GM12878 (cell line): ENCODE results near the gene PLXND1. TPM values are rescaled to one million over a fixed set of nuclear protein-coding genes. Genes with fewer than 3 reads are reported as not detected.

ENCODE experiments used
- ATAC-seq: fragments of 200-7000 bp; cut with Tn5 transposase; 3 replicates; pipeline ENCODE4 v1.9.1; 2020; ENCODE audit warnings: mild to moderate bottlenecking, moderate library complexity
- BruUV-seq: library from RNA; stranded (reverse); fragments of 400-500 nt; replicated peaks from 2 replicates; lab custom pipeline; 2021; lab: Mats Ljungman, UMichigan
- CTCF ChIA-PET: fragments of 300-600 bp; sonication (Branson Sonifier 250); formaldehyde crosslinking; extraction: SDS; loops from one replicate; lab custom pipeline; 2021; ENCODE audit warnings: inconsistent platforms; lab: Yijun Ruan, JAX
- POLR2A ChIA-PET: fragments of 350-600 bp; formaldehyde crosslinking; extraction: SDS; loops from one replicate; lab custom pipeline; 2021; ENCODE audit warnings: inconsistent platforms; lab: Charles Lee
- RAD21 ChIA-PET: fragments of 300-600 bp; sonication (Branson Sonifier 250); formaldehyde crosslinking; loops from one replicate; lab custom pipeline; 2023; ENCODE audit warnings: antibody characterized with exemption; ENCODE audit not compliant: unreplicated experiment; lab: Charles Lee
- SMC1A ChIA-PET: fragments of 300-600 bp; sonication (Branson Sonifier 250); formaldehyde crosslinking; loops from one replicate; lab custom pipeline; 2023; ENCODE audit not compliant: unreplicated experiment, uncharacterized antibody; lab: Charles Lee
- DNase-seq: peaks from one replicate; pipeline ENCODE4 v3.0.0-alpha.2; 2011; ENCODE audit warnings: low read depth, low spot score
- FAIRE-seq: peaks from 3 replicates; lab custom pipeline; 2011; peaks lifted over from hg19 to GRCh38; lab: Jason Lieb, UNC
- H2AFZ ChIP-seq: 2 replicates; pipeline ENCODE4 v1.6.0; 2011; ENCODE audit warnings: low read depth, low read length, control low read depth; ENCODE audit not compliant: control insufficient read depth
- H3K27ac ChIP-seq: 2 replicates; pipeline ENCODE4 v1.5.1; 2011; ENCODE audit warnings: control low read depth; ENCODE audit not compliant: control insufficient read depth, insufficient read depth
- H3K27me3 ChIP-seq, 2 experiments: replicated peaks in 1 of 2; 2 replicates each; pipeline versions ENCODE4 v1.6.0 to v1.6.1; 2011; ENCODE audit warnings: low read length in 1 of 2; ENCODE audit not compliant: control insufficient read depth in 2 of 2, insufficient read depth in 2 of 2
- H3K36me3 ChIP-seq, 2 experiments: 2 replicates each; pipeline ENCODE4 v1.5.1; 2011; ENCODE audit warnings: low read length in 1 of 2; ENCODE audit not compliant: control insufficient read depth in 2 of 2, insufficient read depth in 2 of 2
- H3K4me1 ChIP-seq: 2 replicates; pipeline ENCODE4 v1.6.1; 2011; ENCODE audit warnings: mild to moderate bottlenecking, low read length, moderate library complexity, mixed read lengths; ENCODE audit not compliant: control insufficient read depth, insufficient read depth
- H3K4me2 ChIP-seq: 2 replicates; pipeline ENCODE4 v1.6.0; 2011; ENCODE audit warnings: control low read depth; ENCODE audit not compliant: control insufficient read depth, insufficient read depth
- H3K4me3 ChIP-seq: fragments of 200-600 bp; sonication (generic); 2 replicates; pipeline ENCODE4 v1.5.1; 2016
- H3K79me2 ChIP-seq: 2 replicates; pipeline ENCODE4 v1.6.0; 2011; ENCODE audit warnings: low read length; ENCODE audit not compliant: control insufficient read depth, insufficient read depth
- H3K9ac ChIP-seq: 2 replicates; pipeline ENCODE4 v1.8.0; 2011; ENCODE audit warnings: low read length, control low read depth, mixed read lengths; ENCODE audit not compliant: control insufficient read depth, insufficient read depth
- H3K9me3 ChIP-seq: replicated peaks from 3 replicates; pipeline ENCODE4 v1.5.1; 2011; ENCODE audit warnings: mild to moderate bottlenecking, low read length; ENCODE audit not compliant: control insufficient read depth, insufficient read depth
- H4K20me1 ChIP-seq: 2 replicates; pipeline ENCODE4 v1.6.0; 2011; ENCODE audit not compliant: control insufficient read depth, insufficient read depth
- CBX5 ChIP-seq: sonication (generic); IDR thresholded peaks from 2 replicates; pipeline ENCODE4 v1.6.1; 2016; ENCODE audit warnings: low read depth, moderate library complexity, mild to moderate bottlenecking, inconsistent platforms
- CHD1 ChIP-seq: IDR thresholded peaks from 2 replicates; pipeline ENCODE4 v1.6.1; 2012; ENCODE audit warnings: low read depth, low read length, improper control_type of control experiment
- E2F4 ChIP-seq: IDR thresholded peaks from 2 replicates; pipeline ENCODE4 v1.6.1; 2012; ENCODE audit warnings: low read depth, low read length, improper control_type of control experiment
- GATAD2B ChIP-seq: fragments of 450-650 bp; conservative IDR thresholded peaks from 2 replicates; pipeline ENCODE4 v1.6.1; 2017; ENCODE audit warnings: low read depth, mild to moderate bottlenecking, moderate library complexity
- HSF1 ChIP-seq: fragments of 150-350 bp; IDR thresholded peaks from 2 replicates; pipeline ENCODE4 v1.6.1; 2014; ENCODE audit warnings: mild to moderate bottlenecking, low read depth, low read length
- MEF2B ChIP-seq: fragments of 450-650 bp; IDR thresholded peaks from 2 replicates; pipeline ENCODE4 v1.6.1; 2018; ENCODE audit warnings: mild to moderate bottlenecking, moderate library complexity; ENCODE audit not compliant: partially characterized antibody, poor library complexity, severe bottlenecking
- NR2F1 ChIP-seq: fragments of 450-650 bp; conservative IDR thresholded peaks from 2 replicates; pipeline ENCODE4 v1.6.1; 2017; ENCODE audit warnings: mild to moderate bottlenecking
- PKNOX1 ChIP-seq: fragments of 450-650 bp; IDR thresholded peaks from 2 replicates; pipeline ENCODE4 v1.6.1; 2016; ENCODE audit warnings: mild to moderate bottlenecking
- RBBP5 ChIP-seq: fragments of 200-600 bp; sonication (generic); conservative IDR thresholded peaks from 2 replicates; pipeline ENCODE4 v1.6.1; 2016
- RELB ChIP-seq: fragments of 450-650 bp; IDR thresholded peaks from 2 replicates; pipeline ENCODE4 v1.6.1; 2017; ENCODE audit warnings: low read depth, mild to moderate bottlenecking, moderate library complexity
- WGBS: methylation state at CpG from one replicate; pipeline ENCODE4 v1.1.6; 2016; ENCODE audit warnings: low lambda C conversion rate; ENCODE audit not compliant: insufficient replicate concordance, insufficient coverage; ENCODE audit errors: missing lambda C conversion rate; 5-methylcytosine and 5-hydroxymethylcytosine counted together
- in situ Hi-C: fragments of 300-500 bp; cut with MboI; formaldehyde crosslinking; loops from 9 replicates; pipeline ENCODE4 v1.14.3; 2018; ENCODE audit warnings: mixed read lengths
- intact Hi-C: fragments of 100-400 bp; cut with micrococcal nuclease; formaldehyde crosslinking; loops from one replicate; pipeline ENCODE4 v1.14.2; 2022; ENCODE audit not compliant: unreplicated experiment
- polyA plus RNA-seq, 11 experiments: library from polyadenylated mRNA; depleted of rRNA in 4 of 11; unstranded in 6 of 11; stranded (reverse) in 5 of 11; fragments of >200 nt; fragmentation: Nextera tagmentation in 4 of 11; fragmentation: Illumina TruSeq in 1 of 11; extraction: Ambion mirVana in 4 of 11; extraction: Trizol in 1 of 11; gene quantifications; 1 replicate in 1 of 11; 2 replicates in 10 of 11; pipeline versions ENCODE4 v1.2.1 to v1.2.3, GENCODE V29; 2011 to 2016; ENCODE audit warnings: inconsistent platforms in 2 of 11, missing spikeins in 2 of 11, low read depth in 1 of 11
- total RNA-seq, 4 experiments: library from RNA; depleted of rRNA in 3 of 4; stranded (reverse); fragments of >200 nt in 3 of 4; fragmentation: Illumina TruSeq in 1 of 4; extraction: Trizol in 1 of 4; gene quantifications; 2 replicates each; pipeline versions ENCODE4 v1.2.1 to v1.2.3, GENCODE V29; 2013 to 2021

PLXND1 gene
- total and polyA plus RNA-seq, 10 of the 15 experiments (the other 5 are each of a cell fraction or from before 2014, with no cell fraction given), result 0.01 to 2.3 (median 0.72) TPM; not detected in 7

- POLR2A ChIA-PET, result no interaction called here
- H3K4me2 ChIP-seq, result no peak overlapping the region
- SMC1A ChIA-PET, result interaction anchor here (0.9 kb wide), 1 partner anchor 9 kb away, joined by 3 read pairs; no protein-coding TSS in a partner anchor
- RAD21 ChIA-PET, result no interaction called here
- CTCF ChIA-PET, result no interaction called here
- H3K36me3 ChIP-seq, result no peaks in the 10 kb centered on the region; a peak in 1 of 4 replicates
- WGBS, result 68% methylated on average over 8 of the region's 8 CpGs
- H3K9ac ChIP-seq, result no peak overlapping the region
- no peak overlapping the region for H3K4me3 ChIP-seq
- H3K79me2 ChIP-seq, result no peaks in the 10 kb centered on the region
- in situ Hi-C loops, result no loop called here
- ATAC-seq (no peak), FAIRE-seq (no peak), DNase-seq (no peak)
- no peaks in the 10 kb centered on the region for H4K20me1 ChIP-seq
- no peaks in the 10 kb centered on the region for H3K27me3 ChIP-seq
- no peak overlapping the region for H2AFZ ChIP-seq
- no peaks in the 10 kb centered on the region for H3K4me1 ChIP-seq
- TF ChIP-seq MEF2B (no peak), CBX5 (no peak), GATAD2B (no peak), RELB (no peak), CHD1 (no peak)
- TF ChIP-seq, all 136 proteins: peak for 0
- intact Hi-C loops, result no loop called here
- Histone ChIP-seq H3K27ac (no peak overlapping the region), H3K9me3 (no peaks in the 10 kb centered on the region)
- no TSS peak for BruUV-seq
Measured at GRCh38 chr3:129518038-129518561, 88.4 kb downstream of the PLXND1 start.

GRCh38 chr3:129517516-129517915 is 89.0 kb downstream of the PLXND1 start:
- Histone ChIP-seq H3K9ac (no peak overlapping the region), H3K9me3 (no peaks in the 10 kb centered on the region), H4K20me1 (no peaks in the 10 kb centered on the region), H3K79me2 (no peaks in the 10 kb centered on the region), H3K27ac (no peak overlapping the region), H2AFZ (no peak overlapping the region), H3K36me3 (no peaks in the 10 kb centered on the region; a peak in 1 of 4 replicates), H3K4me1 (no peaks in the 10 kb centered on the region), H3K4me2 (no peak overlapping the region), H3K4me3 (no peak overlapping the region), H3K27me3 (no peaks in the 10 kb centered on the region)
- SMC1A ChIA-PET, result interaction anchor here (0.9 kb wide), 1 partner anchor 9 kb away, joined by 3 read pairs; no protein-coding TSS in a partner anchor
- 74% methylated on average over 7 of the region's 7 CpGs for WGBS
- in situ Hi-C loops, result no loop called here
- RAD21 ChIA-PET, result no interaction called here
- no TSS peak for BruUV-seq
- intact Hi-C loops, result no loop called here
- POLR2A ChIA-PET, result no interaction called here
- TF ChIP-seq HSF1, result no peak
- TF ChIP-seq NR2F1, result no peak
- no peak for TF ChIP-seq RBBP5
- no peak for TF ChIP-seq E2F4
- TF ChIP-seq PKNOX1, result no peak
- DNase-seq, result no peak
- CTCF ChIA-PET, result no interaction called here
- ATAC-seq, result no peak
- FAIRE-seq, result no peak
